HG03457 (cell line): ENCODE results near the gene CCL15.
"Not testable (repeated sequence)": the region's sequence is repeated elsewhere in the genome, so short reads cannot be mapped to it uniquely, and the experiment has no call there.

ENCODE experiments used
- ATAC-seq: cut with Tn5 transposase; IDR thresholded peaks from one replicate; pipeline ENCODE4 v1.9.1; 2021; ENCODE audit warnings: moderate number of reproducible peaks; ENCODE audit not compliant: unreplicated experiment

The CCL15 gene, protein sequence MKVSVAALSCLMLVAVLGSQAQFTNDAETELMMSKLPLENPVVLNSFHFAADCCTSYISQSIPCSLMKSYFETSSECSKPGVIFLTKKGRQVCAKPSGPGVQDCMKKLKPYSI

DNA sequence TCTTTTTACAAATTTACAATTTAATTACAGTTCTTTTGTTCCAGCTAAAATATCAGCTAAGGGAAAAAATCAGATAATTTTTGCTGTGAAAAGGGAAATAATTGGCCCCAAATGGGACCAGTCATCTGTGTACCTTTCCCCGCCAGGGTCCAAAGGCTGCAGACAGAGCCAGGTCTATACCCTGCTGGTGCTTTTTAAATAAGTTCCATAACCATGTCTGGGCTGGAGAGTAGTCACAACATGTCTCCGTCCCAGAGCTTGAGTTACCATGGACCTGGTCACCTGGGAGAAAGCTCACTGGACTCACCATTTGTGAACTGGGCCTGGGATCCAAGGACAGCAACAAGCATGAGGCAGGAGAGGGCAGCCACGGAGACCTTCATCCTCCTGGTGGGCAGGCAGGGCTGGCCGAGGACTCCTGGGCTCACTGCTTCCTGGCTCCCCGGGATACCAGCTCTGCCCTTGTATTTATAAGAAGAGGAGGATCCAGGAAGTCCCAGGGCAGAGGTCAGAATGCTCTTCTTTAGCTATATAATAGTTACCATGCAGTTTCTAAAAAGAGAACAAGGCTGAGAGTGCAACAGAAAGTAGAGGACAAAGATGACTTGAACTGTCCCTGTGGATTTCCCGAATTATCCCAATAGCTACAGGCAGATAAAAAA lies at the start of gene CCL15:
CCL15 (minus strand) TSS at position 444 of the 662 bp plus-strand sequence; CDS start at position 383, 61 bp downstream.
- ATAC-seq = no peak

DNA sequence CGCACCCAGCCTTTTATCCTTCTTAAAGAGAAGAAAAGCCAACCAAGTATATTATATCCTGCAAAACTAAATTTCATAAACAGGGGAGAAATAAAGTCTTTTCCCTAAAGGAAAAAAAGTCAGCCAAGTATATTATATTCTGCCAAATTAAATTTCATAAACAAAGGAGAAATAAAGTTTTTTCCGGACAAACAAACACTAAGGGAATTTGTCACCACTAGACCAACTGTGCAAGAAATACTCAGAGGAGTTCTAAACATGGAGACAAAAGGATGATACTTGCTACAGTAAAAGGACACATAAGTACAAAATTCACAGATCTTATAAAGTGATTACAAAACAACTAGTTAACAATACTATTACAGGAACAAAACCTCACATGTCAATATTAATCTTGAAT lies 48.3 kb upstream of the CCL15 start:
- no peak for ATAC-seq

DNA sequence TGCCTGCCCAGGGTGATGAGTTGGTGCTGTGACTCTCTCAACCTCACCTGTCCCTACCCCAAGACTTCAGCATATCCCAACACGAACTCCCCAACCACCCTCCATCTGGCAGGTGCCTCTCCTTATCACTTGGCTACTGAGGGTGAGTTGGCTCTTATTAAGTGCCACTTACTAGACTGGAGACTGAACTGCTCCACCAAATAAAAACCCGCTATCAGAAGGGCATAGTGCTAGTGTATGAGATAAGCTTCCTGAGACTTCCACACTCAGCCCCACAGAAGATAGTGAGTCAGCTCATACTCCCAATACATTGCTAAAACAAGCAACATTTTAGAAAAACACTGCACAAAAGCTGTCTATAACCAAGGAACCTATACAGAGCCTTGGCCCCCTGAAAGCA lies 46.7 kb upstream of the CCL15 start:
- ATAC-seq = no peak

DNA sequence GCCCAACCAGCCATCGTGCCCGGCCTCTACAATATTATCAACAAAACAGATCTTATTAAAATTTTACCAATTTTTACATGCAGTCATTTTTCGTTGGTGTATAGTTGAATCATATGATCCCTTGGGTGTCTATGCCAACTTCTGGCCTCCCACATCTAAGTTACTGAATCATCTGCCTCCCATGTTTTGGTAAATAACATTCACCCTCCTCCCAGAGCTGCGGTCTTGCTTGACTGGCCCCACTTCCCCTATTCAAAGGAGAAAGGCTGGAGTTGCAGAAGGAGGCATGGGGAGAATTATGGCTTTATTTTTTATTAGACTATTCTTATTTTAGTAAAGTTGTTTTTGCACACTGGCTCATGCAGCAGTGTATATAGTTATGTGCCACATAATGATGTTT lies 34.9 kb upstream of the CCL15 start:
- ATAC-seq = no peak

DNA sequence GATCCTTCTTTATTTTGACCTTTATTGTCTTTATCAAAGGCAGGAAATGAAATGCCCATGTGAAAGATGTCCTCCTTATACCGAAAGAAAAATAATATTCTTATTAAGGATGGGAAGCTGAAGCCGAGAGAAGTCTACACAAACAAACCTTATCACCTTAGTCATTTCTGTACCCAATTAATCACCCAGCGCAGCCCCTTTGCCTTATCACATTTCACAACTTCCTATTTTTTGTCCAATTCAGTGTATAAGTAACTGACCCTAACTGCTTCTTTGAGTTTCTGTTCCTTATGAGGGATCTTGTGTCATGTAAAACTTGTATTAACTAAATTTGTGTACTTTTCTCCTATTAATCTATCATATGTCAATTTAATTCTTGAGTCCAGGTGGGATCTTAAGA lies 32.8 kb upstream of the CCL15 start:
- no peak for ATAC-seq

DNA sequence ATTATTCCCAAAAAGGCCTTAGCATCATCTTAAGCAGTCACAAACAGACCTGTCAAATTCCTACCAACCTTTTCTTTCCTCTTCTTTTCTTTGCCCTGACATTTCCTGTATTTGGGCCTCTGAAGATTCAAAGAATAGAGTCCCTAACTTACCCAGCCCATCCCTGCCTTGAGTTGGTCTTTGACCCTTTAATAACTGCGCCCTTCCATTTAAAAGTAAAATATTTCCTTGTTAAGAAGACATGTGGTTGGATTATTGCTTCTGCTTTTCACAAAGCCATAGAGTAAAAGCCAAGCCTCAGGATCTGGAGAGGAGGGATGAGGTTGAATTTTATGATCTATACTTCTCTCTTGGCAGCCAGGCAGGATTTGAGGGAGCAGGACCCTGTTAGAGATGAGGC lies 29.6 kb upstream of the CCL15 start:
- no peak for ATAC-seq

DNA sequence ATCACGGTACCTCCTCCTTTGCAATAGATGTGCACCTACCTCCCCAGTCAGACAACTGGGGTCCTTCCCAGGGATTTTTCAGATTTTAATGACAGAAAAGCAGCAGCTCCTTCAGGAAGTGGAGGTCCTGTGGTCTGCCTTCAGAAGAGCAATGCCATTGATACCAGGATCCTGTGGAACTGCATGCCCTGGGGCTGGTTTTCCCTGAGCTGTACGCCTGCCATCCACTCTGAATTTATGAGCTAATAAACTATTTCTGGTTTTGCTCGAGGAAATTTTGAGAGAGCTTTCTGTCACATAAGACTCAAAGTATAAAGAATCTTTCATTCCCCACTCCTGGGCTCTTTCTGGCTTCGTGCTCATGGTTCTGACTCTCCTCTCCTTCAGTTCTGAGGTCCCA lies 26.4 kb upstream of the CCL15 start:
- ATAC-seq = no peak

DNA sequence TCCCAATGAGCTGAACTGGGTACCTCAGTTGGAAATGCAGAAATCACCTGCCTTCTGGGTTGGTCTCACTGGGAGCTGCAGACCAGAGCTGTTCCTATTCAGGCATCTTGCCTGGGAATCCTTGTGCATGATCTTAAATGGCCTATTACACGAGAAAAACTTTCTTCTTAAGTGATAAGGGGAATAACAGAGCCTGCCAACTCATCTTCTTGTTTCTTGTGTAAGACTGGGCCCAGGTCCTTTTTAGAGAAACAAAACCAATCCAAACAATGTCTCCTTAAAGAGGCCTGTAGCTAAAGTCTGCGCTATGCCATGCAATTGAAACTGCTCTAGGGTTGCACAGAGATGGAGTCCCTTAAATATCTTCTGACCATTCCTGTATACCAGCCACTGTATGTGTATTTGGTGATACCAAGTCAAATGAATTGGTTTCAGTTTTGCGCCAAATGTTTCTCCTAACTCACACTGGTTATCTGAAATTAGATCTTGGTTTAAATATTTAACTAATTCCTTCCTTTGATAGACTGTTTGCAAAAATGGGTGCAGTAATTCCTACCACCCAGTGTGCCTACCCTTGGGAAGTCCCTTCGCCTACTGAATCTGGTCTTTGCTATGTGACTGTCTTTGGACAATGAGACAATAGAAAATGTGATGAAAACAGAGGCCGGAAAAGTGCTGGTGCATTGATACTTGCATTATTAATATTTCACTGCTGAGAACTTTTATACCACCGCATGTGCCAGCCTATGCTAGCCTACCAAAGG lies 22.9 kb upstream of the CCL15 start:
- no peak for ATAC-seq

DNA sequence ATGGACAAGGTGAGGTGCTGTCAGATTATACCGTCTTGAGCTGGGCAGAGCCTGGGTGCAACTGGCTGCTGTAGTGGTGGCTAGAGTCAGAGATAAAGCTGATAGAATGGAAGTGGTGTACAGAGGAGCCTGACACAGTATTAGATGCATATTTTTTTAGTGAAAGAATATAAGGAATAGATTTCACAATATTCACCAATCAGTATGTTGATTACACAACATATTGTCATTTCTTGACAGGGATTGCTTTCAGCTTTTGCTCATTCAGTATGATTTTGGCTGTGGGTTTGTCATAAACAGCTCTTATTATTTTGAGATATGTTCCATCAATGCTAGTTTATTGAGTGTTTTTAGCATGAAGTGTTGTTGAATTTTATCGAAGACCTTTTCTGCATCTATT lies 18.1 kb upstream of the CCL15 start:
- ATAC-seq = no peak

DNA sequence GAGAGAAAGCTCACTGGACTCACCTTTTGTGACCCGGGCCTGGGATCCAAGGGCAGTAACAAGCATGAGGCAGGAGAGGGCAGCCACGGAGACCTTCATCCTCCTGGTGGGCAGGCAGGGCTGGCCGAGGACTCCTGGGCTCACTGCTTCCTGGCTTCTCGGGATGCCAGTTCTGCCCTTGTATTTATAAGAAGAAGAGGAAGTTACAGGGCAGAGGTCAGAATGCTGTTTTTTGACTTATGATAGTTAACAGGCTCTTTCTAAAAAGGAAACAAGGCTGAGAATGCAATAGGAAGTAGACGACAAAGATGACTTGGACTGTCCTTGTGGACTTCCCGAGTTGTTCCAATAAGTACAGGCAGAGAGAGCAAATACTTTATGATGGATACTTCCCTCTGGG lies 16.4 kb upstream of the CCL15 start, which contains the start of gene CCL23:
CCL23 (minus strand) TSS at position 174 of the 400 bp plus-strand sequence; CDS start at position 99, 75 bp downstream.
- ATAC-seq = no peak

DNA sequence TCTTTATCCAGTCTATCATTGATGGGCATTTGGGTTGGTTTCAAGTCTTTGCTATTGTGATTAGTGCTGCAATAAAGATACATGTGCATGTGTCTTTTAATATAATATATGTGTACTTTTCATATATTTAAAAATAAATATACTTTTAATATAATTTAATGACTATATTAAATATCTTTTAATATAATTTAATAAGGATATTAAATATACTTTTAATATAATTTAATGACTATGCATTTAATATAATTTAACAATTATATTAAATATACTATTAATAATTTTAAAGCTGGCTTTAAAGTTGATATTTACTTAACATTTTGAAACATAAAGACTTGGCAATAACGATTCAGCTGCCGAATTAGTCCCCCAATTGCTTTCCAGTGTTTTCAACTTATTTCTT lies 15.2 kb upstream of the CCL15 start:
- no peak for ATAC-seq

DNA sequence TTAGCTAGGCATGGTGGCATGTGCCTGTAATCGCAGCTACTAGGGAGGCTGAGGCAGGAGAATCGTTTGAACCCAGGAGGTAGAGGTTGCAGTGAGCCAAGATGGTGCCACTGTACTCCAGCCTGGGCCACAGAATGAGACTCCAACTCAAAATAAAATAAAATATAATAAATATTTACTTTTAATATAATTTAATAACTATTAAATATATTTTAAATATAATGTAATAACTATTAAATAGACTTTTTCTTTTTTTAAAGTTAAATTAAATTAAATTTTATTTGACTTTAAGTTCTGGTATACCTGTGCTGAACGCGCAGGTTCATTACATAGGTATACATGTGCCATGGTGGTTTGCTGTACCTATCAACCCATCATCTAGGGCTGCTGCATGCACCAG lies 14.5 kb upstream of the CCL15 start:
- not testable (repeated sequence) for ATAC-seq

DNA sequence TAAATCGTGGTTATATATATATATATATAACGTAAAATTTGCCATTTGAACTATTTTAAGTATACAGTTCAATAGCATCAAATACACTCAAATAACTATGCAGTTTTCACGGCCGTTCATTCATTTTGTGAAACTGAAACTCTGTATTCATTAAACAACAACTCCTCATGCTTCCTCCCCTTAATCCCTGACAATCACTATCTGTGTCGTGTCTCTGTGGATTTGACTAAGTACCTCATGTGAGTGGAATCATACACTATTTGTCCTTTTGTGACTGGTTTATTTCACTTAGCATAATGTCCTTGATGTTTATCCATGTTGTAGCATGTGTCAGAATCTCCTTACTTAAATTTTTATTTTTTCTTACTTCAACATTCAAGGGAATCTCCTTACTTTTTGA lies 13.6 kb upstream of the CCL15 start:
- ATAC-seq = no peak

DNA sequence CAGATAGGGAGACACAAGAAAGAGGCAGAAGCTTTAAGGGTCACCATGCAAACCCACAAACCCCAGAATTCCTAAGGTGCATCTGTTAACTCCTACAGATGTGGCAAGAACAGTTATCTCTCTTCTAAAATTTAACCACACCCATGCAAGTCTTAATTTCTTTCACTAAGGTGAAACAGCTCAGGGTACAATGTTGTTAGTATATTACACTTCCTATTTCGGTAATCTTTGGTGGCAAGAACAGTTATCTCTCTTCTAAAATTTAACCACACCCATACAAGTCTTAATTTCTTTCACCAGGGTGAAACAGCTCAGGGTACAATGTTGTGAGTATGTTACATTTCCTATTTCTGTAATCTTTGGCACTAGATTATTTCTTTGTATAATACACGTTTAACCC lies 9.8 kb upstream of the CCL15 start:
- ATAC-seq = no peak

DNA sequence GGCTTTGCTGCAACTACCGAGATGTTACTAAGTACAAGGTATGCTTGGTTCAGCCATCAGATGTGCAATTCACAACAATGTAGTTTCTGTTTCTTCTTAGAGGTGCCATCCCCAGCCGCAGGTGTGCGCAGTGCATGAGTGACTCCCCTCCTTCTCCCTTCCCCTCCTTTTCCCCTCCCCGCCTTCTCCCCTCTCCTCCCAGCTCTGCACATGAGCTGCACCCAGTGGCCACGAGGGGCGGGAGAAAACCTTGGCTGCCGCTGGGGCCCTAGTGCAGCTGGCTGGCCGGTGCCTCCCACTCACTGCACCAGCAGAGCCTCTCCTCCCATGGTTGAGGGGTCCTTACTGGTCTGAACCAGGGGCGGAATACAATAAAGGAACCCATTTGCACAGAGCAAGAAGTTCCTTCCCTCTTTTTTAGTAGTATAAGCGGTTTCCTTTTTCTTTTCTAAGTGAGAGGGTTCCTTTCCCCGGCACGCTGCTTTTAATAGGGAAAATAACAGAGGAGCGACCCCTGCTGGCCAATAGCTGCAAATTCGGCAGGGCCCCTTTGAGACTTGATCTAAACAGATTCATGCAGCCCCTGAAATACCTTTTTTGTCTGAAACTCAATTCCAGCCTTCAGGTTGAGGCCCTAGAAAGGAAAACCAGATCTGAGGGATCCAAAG lies 7.8 kb upstream of the CCL15 start:
- no peak for ATAC-seq

DNA sequence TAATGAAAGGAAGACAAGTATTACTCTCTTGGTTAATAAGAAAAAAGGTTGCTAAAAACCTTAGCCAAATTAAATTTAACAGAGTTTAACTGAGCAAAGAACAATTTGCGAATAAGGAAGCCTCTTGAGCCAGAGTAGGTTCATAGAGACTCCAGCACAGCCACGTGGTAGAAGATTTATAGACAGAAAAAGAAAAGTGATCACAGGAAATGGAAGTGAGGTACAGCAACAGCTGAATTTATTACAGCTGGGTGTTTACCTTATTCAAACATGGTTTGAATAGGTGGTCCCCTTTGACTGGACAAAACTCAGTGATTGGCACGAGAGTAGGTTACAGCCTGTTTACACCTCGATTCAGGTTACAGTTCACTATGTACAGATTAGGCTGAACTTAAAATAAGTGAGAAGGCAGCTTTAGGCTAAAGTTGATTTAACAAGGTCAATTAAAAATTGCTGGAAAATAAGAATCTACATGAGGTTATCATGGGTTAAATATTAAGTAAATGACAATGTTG lies 3.3 kb upstream of the CCL15 start:
- ATAC-seq = no peak

DNA sequence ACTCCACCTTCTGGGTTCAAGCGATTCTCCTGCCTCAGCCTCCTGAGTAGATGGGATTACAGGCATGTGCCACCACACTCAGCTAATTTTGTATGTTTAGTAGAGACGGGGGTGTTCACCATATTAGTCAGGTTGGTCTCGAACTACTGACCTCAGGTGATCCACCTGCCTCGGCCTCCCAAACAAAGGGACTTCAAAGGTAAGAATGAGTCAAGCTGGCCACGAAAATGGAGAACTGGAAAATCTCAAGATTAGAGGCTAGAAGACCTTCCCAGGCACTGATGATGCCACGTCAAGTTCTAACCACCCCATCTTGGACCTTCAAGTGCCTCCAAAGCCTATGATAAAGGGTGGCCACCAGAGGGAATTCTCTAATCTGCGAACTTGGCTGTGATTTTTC lies 1.3 kb upstream of the CCL15 start:
- no peak for ATAC-seq

DNA sequence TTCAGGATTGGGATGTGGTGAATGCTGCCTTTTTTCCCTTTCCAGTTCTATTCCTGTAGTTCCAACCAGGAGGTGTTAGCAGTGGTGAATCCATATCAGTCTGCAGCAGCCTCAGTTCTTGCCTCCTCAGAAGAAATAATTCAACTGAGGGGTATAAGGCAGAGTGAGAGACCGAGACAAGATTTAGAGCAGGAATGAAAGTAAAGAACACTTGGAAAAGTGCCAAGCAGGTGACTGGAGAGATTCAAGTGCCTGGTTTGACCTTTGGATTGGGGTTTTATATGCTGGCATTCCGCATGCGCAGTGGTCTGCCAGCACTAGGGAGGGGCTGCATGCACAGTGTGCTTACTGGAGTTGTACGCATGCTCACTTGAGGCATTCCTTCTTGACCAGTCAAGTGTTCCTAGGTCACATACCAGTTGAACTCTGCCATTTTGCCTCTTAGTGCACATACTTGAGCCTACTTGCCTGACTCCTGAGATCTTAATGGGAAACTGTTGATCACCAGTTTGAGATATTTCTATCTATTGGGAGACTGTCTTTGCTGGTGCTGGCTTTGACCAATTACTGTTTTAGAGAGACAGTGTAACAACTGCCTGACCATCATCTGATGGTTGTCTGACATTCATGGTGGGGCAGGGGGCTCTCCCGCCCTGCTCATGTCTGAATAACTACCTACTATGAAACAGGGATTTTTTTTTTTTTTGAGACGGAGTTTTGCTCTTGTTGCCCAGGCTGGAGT lies 680 bp upstream of the CCL15 start:
- ATAC-seq = no peak

DNA sequence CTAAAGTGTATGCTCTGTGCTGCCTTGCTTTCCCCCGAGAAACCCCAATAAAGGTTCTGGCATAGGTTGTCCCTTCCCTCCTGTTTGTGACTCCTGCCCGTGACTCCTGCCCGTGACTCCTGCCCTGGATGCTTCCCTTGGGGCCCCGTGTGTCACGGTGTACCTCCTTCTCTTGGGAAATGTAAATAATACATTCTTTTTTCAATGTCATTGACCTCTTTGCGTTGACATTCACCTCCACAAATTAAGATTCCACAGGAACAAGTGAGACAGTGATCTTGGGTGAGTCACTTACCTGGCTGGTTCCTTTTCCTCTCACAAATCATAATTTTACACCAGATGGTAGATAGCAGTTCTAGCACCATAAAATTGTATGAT lies 632 bp downstream of the CCL15 start:
- no peak for ATAC-seq

DNA sequence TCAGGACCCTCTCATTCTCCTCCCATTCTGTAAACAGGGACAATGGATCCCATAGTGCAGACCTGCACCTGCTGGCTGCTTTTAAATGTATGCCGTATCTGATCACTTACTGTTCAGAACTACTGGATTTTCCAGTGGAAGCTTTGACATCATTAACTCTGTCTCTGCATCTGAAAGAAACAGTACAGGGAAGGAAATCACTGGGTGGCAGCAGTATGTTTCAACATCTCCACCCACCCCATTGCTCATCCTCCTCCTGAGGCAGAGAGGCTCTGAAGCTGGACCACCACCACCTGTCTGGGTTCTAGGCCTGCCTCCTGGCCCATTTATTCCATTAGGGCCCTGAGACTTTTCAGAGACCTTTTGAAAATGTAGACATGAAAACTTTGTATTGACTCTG lies 2.6 kb downstream of the CCL15 start:
- ATAC-seq = no peak

DNA sequence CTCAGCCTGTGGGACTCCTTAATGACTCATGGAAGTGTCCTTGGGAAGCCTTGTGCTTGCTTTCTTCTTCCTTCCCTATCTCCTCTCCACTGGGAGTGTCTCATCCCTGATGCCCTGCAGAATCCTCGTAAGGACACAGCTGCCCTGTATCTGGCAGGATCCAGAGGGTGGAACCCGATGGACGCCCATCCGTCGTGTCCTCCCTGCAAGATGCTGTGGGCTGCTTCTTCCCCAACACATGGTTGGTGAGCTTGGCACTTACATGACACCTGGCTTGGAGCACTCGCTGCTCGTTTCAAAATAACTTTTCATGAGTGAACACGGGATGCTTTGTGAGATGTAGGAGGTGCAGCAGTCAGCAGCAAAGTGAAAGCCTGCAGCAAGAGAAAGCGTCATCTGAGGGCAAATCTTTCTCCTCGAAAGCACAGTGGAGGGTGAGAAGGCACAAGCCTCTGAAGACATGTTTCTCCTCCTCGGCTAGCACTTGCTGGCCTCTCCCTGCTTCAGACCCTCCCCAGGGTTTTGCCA lies 3.3 kb downstream of the CCL15 start:
- no peak for ATAC-seq
